Thymus (tissue), 11 donors: ENCODE data around the gene ADIPOR2. TPM values are rescaled to one million over a fixed set of nuclear protein-coding genes. Genes with fewer than 3 reads are reported as not detected.
A peak's percentile ranks its signal among the peaks of the same experiment; 100 is the strongest.
"Not testable (repeated sequence)": the region's sequence is repeated elsewhere in the genome, so short reads cannot be mapped to it uniquely, and the experiment has no call there.

ENCODE experiments used
- DNase-seq, 9 donors: peaks; one replicate each; pipeline ENCODE4 v3.0.0-alpha.2; 2013; ENCODE audit warnings: low spot score in 9 of 9, low read depth in 6 of 9, missing footprints in 1 of 9
- H3K27ac ChIP-seq, 2 donors: one replicate each; pipeline ENCODE4 v1.5.1; 2013; ENCODE audit warnings: control low read depth in 1 of 2, low read depth in 1 of 2, low read length in 1 of 2, mild to moderate bottlenecking in 1 of 2, moderate library complexity in 1 of 2
- H3K27me3 ChIP-seq, 2 donors: one replicate each; pipeline ENCODE4 v1.5.1; 2013; ENCODE audit warnings: low read length in 1 of 2; ENCODE audit not compliant: control insufficient read depth in 2 of 2, insufficient read depth in 1 of 2
- H3K36me3 ChIP-seq, 2 donors: one replicate each; pipeline ENCODE4 v1.5.1; 2013; ENCODE audit warnings: low read length in 1 of 2, mild to moderate bottlenecking in 1 of 2, moderate library complexity in 1 of 2; ENCODE audit not compliant: control insufficient read depth in 2 of 2, insufficient read depth in 2 of 2
- H3K4me1 ChIP-seq, 2 donors: one replicate each; pipeline ENCODE4 v1.5.1; 2013; ENCODE audit warnings: low read length in 2 of 2; ENCODE audit not compliant: control insufficient read depth in 2 of 2, insufficient read depth in 2 of 2
- H3K4me3 ChIP-seq, 2 donors: one replicate each; pipeline ENCODE4 v1.5.1; 2013; ENCODE audit warnings: low read length in 2 of 2, control low read depth in 1 of 2, mild to moderate bottlenecking in 1 of 2
- H3K9me3 ChIP-seq, 2 donors: one replicate each; pipeline ENCODE4 v1.5.1; 2013; ENCODE audit warnings: low read length in 1 of 2, mild to moderate bottlenecking in 1 of 2; ENCODE audit not compliant: control insufficient read depth in 2 of 2, insufficient read depth in 1 of 2
- WGBS: extraction: QIAGEN DNeasy Blood & Tissue Kit; methylation state at CpG from one replicate; pipeline ENCODE4 v1.1.7; 2013; 5-methylcytosine and 5-hydroxymethylcytosine counted together
- polyA plus RNA-seq: library from polyadenylated mRNA; stranded (reverse); fragments of 200-250 nt; gene quantifications from one replicate; pipeline ENCODE4 v1.2.3, GENCODE V29; 2013
- total RNA-seq: library from RNA; stranded (reverse); fragments of 120-200 nt; gene quantifications from one replicate; pipeline ENCODE4 v1.2.4, GENCODE V29; 2013
- donor health status: healthy.

The ADIPOR2 gene
- total and polyA plus RNA-seq, 2 donors: 17.6 to 25.6 TPM

DNA sequence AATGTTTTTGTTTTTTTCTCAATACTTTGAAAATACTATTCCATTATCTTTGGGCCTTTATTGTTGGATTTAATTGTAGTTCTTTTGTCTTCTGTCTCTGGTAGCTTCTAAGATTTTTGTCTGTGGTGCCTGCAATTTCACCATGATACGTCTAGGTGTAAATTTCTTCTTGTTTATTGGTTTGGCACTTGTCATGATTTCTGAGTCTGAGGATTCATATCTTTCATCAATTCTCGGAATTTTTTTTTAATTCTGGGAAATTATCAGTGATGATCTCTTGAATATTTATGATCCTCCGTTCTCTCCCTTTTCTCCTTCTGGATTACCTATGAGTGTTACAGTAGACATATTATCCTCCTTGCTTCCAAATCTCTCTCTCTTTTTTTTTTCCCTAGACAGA is 14.8 kb upstream of the ADIPOR2 start:
- Histone ChIP-seq H3K27me3 (no peaks in the 10 kb centered on the region), H3K9me3 (no peaks in the 10 kb centered on the region), H3K4me1 (no peaks in the 10 kb centered on the region), H3K36me3 (no peaks in the 10 kb centered on the region), H3K4me3 (no peak overlapping the region), H3K27ac (no peak overlapping the region)
- DNase-seq: no peak
- 98% methylated on average over 3 of the region's 3 CpGs for WGBS

DNA sequence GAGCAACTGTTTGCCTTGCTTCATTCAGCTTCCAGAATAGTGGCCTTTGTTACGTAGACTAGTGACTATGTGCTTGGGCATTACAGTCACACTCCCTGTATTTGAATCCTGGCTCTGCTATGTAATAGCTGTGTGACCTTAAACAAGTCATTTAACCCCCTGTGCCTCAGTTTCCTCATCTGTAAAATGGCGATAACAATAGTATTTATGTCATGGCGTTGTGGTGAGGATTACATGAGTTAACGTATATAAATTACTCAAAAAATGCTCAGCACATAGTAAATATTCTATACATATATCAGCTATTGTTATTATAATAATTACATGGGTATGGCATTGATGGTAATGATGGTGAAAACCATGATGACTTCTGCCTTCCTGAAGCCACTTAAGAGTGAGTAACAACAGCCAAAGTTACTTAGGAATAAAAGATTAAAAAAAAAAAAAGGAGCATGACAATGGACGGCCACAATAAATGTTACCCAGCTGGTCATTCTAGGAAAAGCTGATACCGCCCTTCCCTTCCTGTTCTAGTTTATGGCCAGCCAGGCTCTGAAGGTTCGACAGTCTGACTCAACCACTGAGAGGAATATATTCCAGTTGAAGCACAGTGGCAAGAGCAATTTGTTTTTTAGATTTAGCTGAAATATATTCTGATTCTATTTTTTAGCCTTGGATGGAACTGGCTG is 9.9 kb upstream of the ADIPOR2 start:
- no peak for DNase-seq
- no peak overlapping the region for H3K27ac ChIP-seq
- 98% methylated on average over 7 of the region's 7 CpGs for WGBS

DNA sequence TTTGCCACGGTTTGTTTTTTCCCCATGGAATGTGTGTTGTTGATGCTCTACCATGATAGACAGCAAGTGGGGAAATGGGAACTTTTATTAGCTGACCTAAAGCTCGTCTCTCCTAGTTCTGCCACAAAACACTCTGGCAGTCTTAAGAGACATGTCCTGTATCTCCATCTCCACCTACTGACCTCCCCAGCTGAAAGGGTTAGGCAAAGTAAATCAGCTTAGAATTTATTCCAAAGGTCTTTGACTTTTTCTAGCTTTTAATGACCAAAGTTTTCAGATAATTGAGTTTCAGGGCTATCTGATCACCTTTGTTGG is 9.4 kb upstream of the ADIPOR2 start:
- no peak overlapping the region for H3K4me3 ChIP-seq
- no peaks in the 10 kb centered on the region for H3K27me3 ChIP-seq
- H3K9me3 ChIP-seq: no peaks in the 10 kb centered on the region
- WGBS: 87% methylated on average over 2 of the region's 2 CpGs
- H3K4me1 ChIP-seq: no peaks in the 10 kb centered on the region
- H3K36me3 ChIP-seq: no peaks in the 10 kb centered on the region
- no peak for DNase-seq
- no peak overlapping the region for H3K27ac ChIP-seq

More for the DNA sequence above, 9.9 kb upstream of the ADIPOR2 start:
- Histone ChIP-seq H3K4me3 (no peak overlapping the region), H3K4me1 (no peaks in the 10 kb centered on the region), H3K9me3 (no peaks in the 10 kb centered on the region), H3K27me3 (no peaks in the 10 kb centered on the region), H3K36me3 (no peaks in the 10 kb centered on the region)

DNA sequence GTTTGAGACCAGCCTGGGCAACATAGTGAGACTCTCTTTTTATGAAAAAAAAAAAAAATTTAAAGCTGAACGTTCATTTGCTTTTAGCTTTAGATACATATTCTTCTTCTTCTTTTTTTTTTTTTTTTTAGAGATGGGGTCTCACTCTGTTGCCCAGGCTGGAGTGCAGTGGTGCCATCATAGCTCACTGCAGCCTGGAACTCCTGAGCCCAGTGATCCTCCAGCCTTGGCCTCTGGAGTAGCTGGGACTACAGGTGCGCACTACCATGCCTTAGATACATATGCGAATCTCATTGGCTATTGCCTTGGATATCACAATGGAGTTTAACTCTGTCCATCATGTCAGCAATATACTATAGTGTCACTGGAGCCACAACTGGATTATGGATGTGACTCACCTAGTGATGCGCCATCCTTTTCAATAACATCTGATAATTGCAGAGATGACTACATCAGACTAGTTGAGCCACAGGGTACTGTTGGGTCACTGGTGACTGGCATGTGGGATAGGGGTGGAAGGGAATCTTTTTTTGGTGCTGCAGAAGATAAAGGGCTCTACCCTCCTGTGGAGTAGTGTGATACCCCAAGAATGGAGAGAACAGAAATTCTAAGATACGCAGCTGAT is 2.7 kb upstream of the ADIPOR2 start:
- Histone ChIP-seq H3K27me3 (no peaks in the 10 kb centered on the region), H3K9me3 (no peaks in the 10 kb centered on the region), H3K4me1 (peaks cover 2% of the 10 kb centered on the region in 2 donors), H3K4me3 (no peak overlapping the region), H3K27ac (no peak overlapping the region), H3K36me3 (no peaks in the 10 kb centered on the region)
- no peak for DNase-seq
- over 99% methylated on average over 5 of the region's 5 CpGs for WGBS

DNA sequence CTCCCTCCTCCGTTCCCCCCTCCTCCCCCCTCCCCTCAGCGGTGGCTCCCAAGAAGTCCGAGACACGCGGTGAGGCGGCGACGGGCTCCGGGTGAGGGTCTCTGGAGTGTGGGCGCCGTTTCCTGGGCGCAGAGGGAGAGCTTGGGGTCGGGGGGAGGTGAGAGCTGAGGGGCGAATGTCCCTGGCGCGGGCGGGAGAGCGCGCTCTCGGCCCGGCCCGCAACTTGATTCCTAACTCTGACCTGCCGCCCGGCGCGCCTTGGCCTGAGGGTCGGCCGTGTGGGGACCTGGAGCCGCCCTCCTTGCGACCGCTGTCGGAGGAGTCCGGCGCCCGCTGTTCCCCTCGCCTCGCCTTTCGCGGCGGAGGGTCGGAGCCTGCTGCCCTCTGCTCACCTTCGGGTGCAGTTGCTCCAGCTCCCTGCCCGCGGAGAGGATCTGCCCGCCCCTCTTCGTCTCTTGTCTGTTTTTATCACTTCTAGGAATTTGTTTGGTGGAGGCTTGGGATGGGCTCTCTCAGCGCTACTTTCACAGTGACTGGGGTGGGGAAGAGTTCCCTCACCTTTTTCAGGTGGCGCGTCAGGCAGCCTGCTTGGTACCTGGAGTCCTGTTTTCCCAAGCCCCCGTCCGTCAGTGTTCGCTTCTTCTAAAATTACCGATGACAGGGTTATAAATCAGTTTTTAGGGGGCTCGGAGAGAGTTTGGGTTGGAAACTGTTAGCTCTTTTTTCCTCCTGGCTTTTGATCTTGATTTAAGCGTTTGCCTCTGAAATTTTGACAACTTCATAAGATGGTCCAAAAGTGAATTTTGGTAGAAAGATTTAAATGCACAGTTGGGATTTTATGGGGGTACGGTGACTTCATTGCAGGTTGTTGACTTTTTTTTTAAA is 495 bp downstream of the ADIPOR2 start:
- Histone ChIP-seq H3K36me3 (no peaks in the 10 kb centered on the region), H3K27ac (peak overlapping the region; percentile 76 to 82), H3K9me3 (no peaks in the 10 kb centered on the region), H3K4me3 (peak overlapping the region; percentile 94), H3K27me3 (no peaks in the 10 kb centered on the region), H3K4me1 (peaks cover 2% of the 10 kb centered on the region in 2 donors)
- DNase-seq: peak in 2 of 9 donors; percentile 7 to 23
- WGBS: under 1% methylated on average over 56 of the region's 56 CpGs

DNA sequence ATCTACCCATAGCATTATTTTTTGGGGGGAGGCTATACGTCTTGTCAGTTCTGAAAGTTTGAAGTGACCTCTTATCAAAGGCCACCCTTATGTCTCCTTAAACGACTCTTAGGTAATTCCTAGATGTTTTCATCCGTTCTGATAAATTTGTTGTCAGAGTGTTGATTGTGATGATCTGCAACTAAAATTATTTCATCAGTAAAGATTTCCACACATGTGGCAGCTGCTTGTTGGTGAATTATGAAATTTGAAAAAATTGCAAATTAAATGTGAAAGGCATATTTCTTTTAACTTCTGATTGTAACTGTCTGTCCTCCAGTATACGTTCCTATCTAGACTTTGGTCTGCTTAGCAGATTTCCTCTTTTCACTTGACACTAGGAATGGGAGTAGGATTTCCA is 1.4 kb downstream of the ADIPOR2 start:
- no peaks in the 10 kb centered on the region for H3K36me3 ChIP-seq
- H3K27ac ChIP-seq: no peak overlapping the region
- H3K9me3 ChIP-seq: no peaks in the 10 kb centered on the region
- H3K4me1 ChIP-seq: peaks cover 2% of the 10 kb centered on the region in 2 donors
- no peak for DNase-seq
- WGBS: 77% methylated on average over 4 of the region's 4 CpGs
- H3K27me3 ChIP-seq: no peaks in the 10 kb centered on the region
- no peak overlapping the region for H3K4me3 ChIP-seq

DNA sequence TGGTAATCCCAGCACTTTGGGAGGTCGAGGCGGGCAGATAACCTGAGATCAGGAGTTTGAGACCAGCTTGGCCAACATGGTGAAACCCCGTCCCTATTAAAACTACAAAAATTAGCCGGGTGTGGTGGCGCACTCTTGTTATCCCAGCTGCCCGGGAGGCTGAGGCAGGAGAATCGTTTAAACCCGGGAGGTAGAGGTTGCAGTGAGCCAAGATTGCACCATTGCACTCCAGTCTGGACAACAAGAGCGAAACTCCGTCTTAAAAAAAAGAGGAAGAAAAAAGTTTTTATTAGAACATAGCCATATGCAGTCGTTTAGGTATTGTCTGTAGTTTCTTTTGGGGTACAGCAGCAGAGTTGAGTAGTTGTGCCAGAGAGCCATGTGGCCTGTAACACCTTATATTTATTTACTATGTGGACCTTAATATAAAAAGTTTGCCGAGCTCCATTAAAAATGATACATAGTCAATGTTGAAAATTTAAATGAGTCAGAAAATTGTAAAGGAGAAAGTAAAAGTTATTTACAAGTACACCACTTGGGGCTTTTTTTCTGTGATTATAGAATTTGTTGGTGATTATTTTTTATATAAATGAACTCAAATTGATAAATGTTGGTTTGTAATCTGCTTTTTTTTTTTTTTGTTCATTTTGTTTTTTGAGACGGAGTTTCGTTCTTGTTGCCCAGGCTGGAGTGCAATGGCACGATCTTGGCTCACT is 2.2 kb downstream of the ADIPOR2 start:
- DNase-seq: no peak
- no peak overlapping the region for H3K27ac ChIP-seq
- no peaks in the 10 kb centered on the region for H3K27me3 ChIP-seq
- 88% methylated on average over 15 of the region's 15 CpGs for WGBS
- no peaks in the 10 kb centered on the region for H3K9me3 ChIP-seq
- peaks cover 2% of the 10 kb centered on the region in 2 donors for H3K4me1 ChIP-seq
- H3K4me3 ChIP-seq: no peak overlapping the region
- no peaks in the 10 kb centered on the region for H3K36me3 ChIP-seq

DNA sequence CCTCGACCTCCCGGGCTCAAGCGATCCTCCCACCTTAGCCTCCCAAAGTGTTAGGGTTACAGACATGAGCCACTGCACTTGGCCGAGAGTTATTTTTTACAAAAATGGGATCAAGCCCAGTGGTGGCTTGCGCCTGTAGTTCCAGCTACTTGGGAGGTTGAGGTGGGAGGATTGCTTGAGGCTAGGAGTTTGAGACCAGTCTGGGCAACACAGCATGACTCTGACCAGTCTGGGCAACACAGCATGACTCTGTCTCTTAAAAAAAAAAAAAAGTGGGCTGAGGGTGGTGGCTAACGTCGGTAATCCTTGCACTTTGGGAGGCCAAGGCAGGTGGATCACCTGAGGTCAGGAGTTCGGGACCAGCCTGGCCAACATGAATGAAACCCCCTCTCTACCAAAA is 4.2 kb downstream of the ADIPOR2 start:
- H3K27ac ChIP-seq, H3K4me1 ChIP-seq, H3K4me3 ChIP-seq, DNase-seq, H3K36me3 ChIP-seq, H3K9me3 ChIP-seq, H3K27me3 ChIP-seq: not testable (repeated sequence)
- WGBS: 98% methylated on average over 8 of the region's 8 CpGs
